Measurements from ENCODE around the gene PTPN1.

- no peak for TF ChIP-seq BCLAF1 (IDR thresholded peaks at IDR 0.05)
- TF ChIP-seq CTCF (IDR thresholded peaks at IDR 0.05 in 2 of 3, conservative IDR thresholded peaks at IDR 0.05 in 1 of 3; ENCODE audit: control insufficient read depth in 2 of 3, extremely low read depth in 1 of 3, insufficient read depth in 1 of 3, low read depth in 3 of 3, low read length in 3 of 3) = no peak
- TF ChIP-seq SMC3 (IDR thresholded peaks at IDR 0.05; ENCODE audit: borderline replicate concordance, low read length) = no peak
- no peak for TF ChIP-seq SREBF1 (IDR thresholded peaks at IDR 0.05; ENCODE audit: low read length)
- TF ChIP-seq YY1 (IDR thresholded peaks at IDR 0.05; ENCODE audit: low read depth, low read length) = peak; percentile 87
- TF ChIP-seq ATF3 (IDR thresholded peaks at IDR 0.05; ENCODE audit: borderline replicate concordance, extremely low read depth, low read depth, low read length) = no peak
- TF ChIP-seq POLR2AphosphoS5 (IDR thresholded peaks at IDR 0.05; ENCODE audit: low read length) = peak; percentile 98
- TF ChIP-seq ATF2 (IDR thresholded peaks at IDR 0.05; ENCODE audit: low read length) = no peak
- peak; percentile 97 for TF ChIP-seq BMI1 (IDR thresholded peaks at IDR 0.05; ENCODE audit: borderline replicate concordance)
- no peak for TF ChIP-seq NR2C2 (IDR thresholded peaks at IDR 0.05; ENCODE audit: borderline replicate concordance, control insufficient read depth, insufficient read length, low read depth)
- no peak for TF ChIP-seq REST (IDR thresholded peaks at IDR 0.05; ENCODE audit: low read depth, low read length)
- no peak for TF ChIP-seq EP300 (IDR thresholded peaks at IDR 0.05; ENCODE audit: borderline replicate concordance in 1 of 2, control insufficient read depth in 1 of 2, low read depth in 2 of 2, low read length in 2 of 2)
- TF ChIP-seq EZH2 (IDR thresholded peaks at IDR 0.05; ENCODE audit: borderline replicate concordance, control insufficient read depth, low read depth, low read length) = no peak
Measured at GRCh38 chr20:50509923-50510705, at the start of gene PTPN1.

All from GM12878 (cell line).